Gastrocnemius medialis (tissue), 4 donors: Measurements from ENCODE around the gene TNS3. TPM values are rescaled to one million over a fixed set of nuclear protein-coding genes. Genes with fewer than 3 reads are reported as not detected.

Experiments
- ATAC-seq, 2 donors: fragments of 150-250 bp; one replicate each; pipeline ENCODE4 v1.9.1; 2016
- DNase-seq, 2 donors: peaks; one replicate each; pipeline ENCODE4 v3.0.0-alpha.2; 2019
- H3K27ac ChIP-seq, 4 donors: fragments of 200-600 bp; sonication (generic); 1 replicate in 1 of 4; 2 replicates in 3 of 4; pipeline ENCODE4 v1.5.1; 2016 to 2018; ENCODE audit warnings: mild to moderate bottlenecking in 2 of 4, moderate library complexity in 1 of 4
- H3K27me3 ChIP-seq, 3 donors: fragments of 200-600 bp; sonication (generic) in 2 of 3; 1 replicate in 1 of 3; 2 replicates in 2 of 3; pipeline versions ENCODE4 v1.5.1 to v1.6.0; 2016 to 2019; ENCODE audit warnings: mild to moderate bottlenecking in 1 of 3, moderate library complexity in 1 of 3
- H3K36me3 ChIP-seq, 2 donors: fragments of 200-600 bp; sonication (generic) in 1 of 2; one replicate each; pipeline ENCODE4 v1.5.1; 2017 to 2018
- H3K4me1 ChIP-seq, 2 donors: fragments of 200-600 bp; sonication (generic) in 1 of 2; one replicate each; pipeline ENCODE4 v1.5.1; 2016 to 2017; ENCODE audit warnings: mild to moderate bottlenecking in 2 of 2
- H3K4me3 ChIP-seq, 4 donors: fragments of 200-600 bp; sonication (generic) in 3 of 4; 1 replicate in 1 of 4; 2 replicates in 3 of 4; pipeline ENCODE4 v1.5.1; 2016 to 2019; ENCODE audit warnings: mild to moderate bottlenecking in 2 of 4
- H3K9me3 ChIP-seq, 3 donors: fragments of 200-600 bp; sonication (generic) in 2 of 3; 1 replicate in 1 of 3; 2 replicates in 2 of 3; pipeline ENCODE4 v1.5.1; 2016 to 2019
- POLR2A ChIP-seq, 2 donors: fragments of 450-650 bp; IDR thresholded peaks; one replicate each; pipeline ENCODE4 v1.6.1; 2017; ENCODE audit warnings: antibody characterized with exemption in 2 of 2, mild to moderate bottlenecking in 2 of 2, moderate library complexity in 2 of 2
- in situ Hi-C, 4 donors: fragments of 200-750 bp; cut with MboI; loops; one replicate each; pipeline versions ENCODE4 v1.15.0 to v1.8.0; 2017; ENCODE audit warnings: low sequenced_read_pairs in 4 of 4
- intact Hi-C: fragments of 100-400 bp; cut with DNase I; formaldehyde crosslinking; loops from one replicate; pipeline ENCODE4 v1.15.1; 2023; ENCODE audit warnings: low total_unique reads
- total RNA-seq, 4 donors: library from RNA; depleted of rRNA; stranded (reverse); fragments of >200 nt; gene quantifications; one replicate each; pipeline versions ENCODE4 v1.1.0 to v1.2.3, GENCODE V29; 2016
- TF ChIP-seq, protein P1 (sequence below), 5 experiments: fragments of 450-650 bp in 3 of 5; fragments of 200-600 bp in 2 of 5; sonication (generic) in 2 of 5; IDR thresholded peaks in 4 of 5; conservative IDR thresholded peaks in 1 of 5; 1 replicate in 4 of 5; 2 replicates in 1 of 5; pipeline ENCODE4 v1.5.1; 2016 to 2019; ENCODE audit warnings: antibody characterized with exemption in 5 of 5, mild to moderate bottlenecking in 3 of 5, moderate library complexity in 3 of 5

TNS3 gene
- total RNA-seq, 4 donors from 2014 or later = 39.4 to 64.3 (median 50.5) TPM

DNA sequence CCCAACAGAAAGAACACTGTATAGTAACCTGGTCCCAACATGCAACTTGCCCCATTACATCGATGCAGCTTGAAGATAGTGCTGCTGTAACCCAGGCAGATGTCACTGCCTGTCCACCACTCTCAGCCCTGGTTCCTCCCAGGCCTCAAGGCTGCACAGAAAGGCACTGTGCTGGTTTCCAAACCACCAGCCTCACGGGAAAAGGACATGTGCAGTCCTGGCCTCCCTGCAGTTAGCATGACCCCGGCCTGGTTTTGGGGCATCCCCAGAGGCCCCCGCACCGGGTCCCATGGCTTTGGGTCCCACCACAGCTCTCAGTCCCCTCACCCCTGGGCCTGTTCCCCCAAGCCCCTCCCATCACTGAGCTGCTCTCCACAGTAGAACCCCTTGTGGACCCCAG is 214.5 kb downstream of the TNS3 start:
- no peaks in the 10 kb centered on the region for H3K27me3 ChIP-seq
- intact Hi-C loops (no loop called here), in situ Hi-C loops (no loop called here)
- no peaks in the 10 kb centered on the region for H3K9me3 ChIP-seq
- TF ChIP-seq POLR2A (IDR thresholded peaks at IDR 0.05) = no peak
- TF ChIP-seq, protein P1, sequence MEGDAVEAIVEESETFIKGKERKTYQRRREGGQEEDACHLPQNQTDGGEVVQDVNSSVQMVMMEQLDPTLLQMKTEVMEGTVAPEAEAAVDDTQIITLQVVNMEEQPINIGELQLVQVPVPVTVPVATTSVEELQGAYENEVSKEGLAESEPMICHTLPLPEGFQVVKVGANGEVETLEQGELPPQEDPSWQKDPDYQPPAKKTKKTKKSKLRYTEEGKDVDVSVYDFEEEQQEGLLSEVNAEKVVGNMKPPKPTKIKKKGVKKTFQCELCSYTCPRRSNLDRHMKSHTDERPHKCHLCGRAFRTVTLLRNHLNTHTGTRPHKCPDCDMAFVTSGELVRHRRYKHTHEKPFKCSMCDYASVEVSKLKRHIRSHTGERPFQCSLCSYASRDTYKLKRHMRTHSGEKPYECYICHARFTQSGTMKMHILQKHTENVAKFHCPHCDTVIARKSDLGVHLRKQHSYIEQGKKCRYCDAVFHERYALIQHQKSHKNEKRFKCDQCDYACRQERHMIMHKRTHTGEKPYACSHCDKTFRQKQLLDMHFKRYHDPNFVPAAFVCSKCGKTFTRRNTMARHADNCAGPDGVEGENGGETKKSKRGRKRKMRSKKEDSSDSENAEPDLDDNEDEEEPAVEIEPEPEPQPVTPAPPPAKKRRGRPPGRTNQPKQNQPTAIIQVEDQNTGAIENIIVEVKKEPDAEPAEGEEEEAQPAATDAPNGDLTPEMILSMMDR (IDR thresholded peaks at IDR 0.05 in 4 of 5, conservative IDR thresholded peaks at IDR 0.05 in 1 of 5) = no peak
- no peak for ATAC-seq
- H3K4me1 ChIP-seq = peaks cover 7 to 9% of the 10 kb centered on the region in 2 donors
- no peak for DNase-seq
- H3K27ac ChIP-seq = no peak overlapping the region
- peaks cover 0 to 15% of the 10 kb centered on the region in 2 donors for H3K36me3 ChIP-seq
- H3K4me3 ChIP-seq = no peak overlapping the region

DNA sequence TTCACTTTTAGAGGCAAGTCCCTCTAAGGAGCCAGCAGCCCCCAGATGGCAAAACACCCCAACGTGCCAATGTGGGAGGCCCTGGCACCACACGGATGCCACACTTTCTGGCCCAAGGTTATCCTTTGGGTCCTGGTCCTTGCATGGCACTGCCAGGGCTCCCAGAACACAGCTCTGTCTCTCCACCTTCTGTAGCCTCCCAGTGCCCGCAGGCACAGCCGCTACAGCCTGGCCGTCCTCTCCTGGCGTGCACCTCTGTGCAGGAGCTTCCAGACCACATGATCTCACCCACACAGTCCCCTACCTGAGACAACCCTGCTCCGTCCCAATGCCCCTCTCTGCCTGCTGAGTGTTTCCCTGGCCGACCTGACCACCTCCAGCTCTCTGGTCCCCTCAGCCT is 215.0 kb downstream of the TNS3 start:
- intact Hi-C loops = no loop called here
- Histone ChIP-seq H3K4me3 (no peak overlapping the region), H3K4me1 (peaks cover 3 to 6% of the 10 kb centered on the region in 2 donors), H3K36me3 (peaks cover 0 to 15% of the 10 kb centered on the region in 2 donors), H3K27ac (no peak overlapping the region), H3K9me3 (no peaks in the 10 kb centered on the region), H3K27me3 (no peaks in the 10 kb centered on the region)
- in situ Hi-C loops = no loop called here
- TF ChIP-seq POLR2A (IDR thresholded peaks at IDR 0.05) = no peak
- TF ChIP-seq, protein P1 (IDR thresholded peaks at IDR 0.05 in 4 of 5, conservative IDR thresholded peaks at IDR 0.05 in 1 of 5) = no peak
- no peak for ATAC-seq
- DNase-seq = no peak

DNA sequence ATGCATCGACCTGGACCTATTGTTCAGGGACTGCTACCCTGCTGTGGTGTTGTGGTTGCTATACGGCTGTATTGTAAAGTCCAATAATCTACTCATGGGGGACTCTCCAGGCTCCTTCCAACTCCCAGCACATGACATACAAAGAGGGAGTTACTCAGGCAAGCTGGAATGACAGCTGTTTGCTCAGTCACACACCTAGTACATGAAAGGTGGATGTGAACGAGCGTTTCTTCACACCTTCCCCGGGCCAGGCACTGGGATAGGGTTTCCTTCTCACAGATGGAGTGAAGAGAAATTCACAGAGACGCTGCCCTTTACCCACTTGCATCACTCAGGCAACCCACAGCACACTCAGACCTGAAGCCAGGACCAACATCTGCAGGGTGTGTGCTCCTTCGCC is 215.7 kb downstream of the TNS3 start:
- TF ChIP-seq POLR2A (IDR thresholded peaks at IDR 0.05) = no peak
- TF ChIP-seq, protein P1 (IDR thresholded peaks at IDR 0.05 in 4 of 5, conservative IDR thresholded peaks at IDR 0.05 in 1 of 5) = no peak
- intact Hi-C loops (no loop called here), in situ Hi-C loops (no loop called here)
- Histone ChIP-seq H3K4me1 (peaks cover 0 to 6% of the 10 kb centered on the region in 2 donors), H3K9me3 (no peaks in the 10 kb centered on the region), H3K4me3 (no peak overlapping the region), H3K27me3 (no peaks in the 10 kb centered on the region), H3K36me3 (peaks cover 0 to 15% of the 10 kb centered on the region in 2 donors), H3K27ac (no peak overlapping the region)
- peak; percentile 18 to 69 for DNase-seq
- peak; percentile 63 to 89 for ATAC-seq

DNA sequence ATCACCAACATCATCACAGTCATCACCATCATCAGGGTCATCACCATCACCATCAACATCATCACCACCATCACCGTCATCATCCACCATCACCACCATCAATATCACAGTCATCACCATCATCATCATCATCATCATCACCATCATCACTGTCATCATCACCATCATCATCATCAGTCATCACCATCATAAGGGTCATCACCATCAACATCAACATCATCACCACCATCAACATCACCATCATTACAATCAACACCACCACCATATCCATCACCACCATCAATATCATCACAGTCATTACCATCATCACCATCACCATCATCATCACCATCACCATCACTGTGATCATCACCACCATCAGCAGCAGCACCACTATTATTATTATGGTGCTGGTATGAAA is 218.9 kb downstream of the TNS3 start:
- TF ChIP-seq POLR2A (IDR thresholded peaks at IDR 0.05) = no peak
- TF ChIP-seq, protein P1 (IDR thresholded peaks at IDR 0.05 in 4 of 5, conservative IDR thresholded peaks at IDR 0.05 in 1 of 5) = no peak
- Histone ChIP-seq H3K4me3 (no peak overlapping the region), H3K9me3 (no peaks in the 10 kb centered on the region), H3K27ac (no peak overlapping the region), H3K36me3 (peaks cover 0 to under 1% of the 10 kb centered on the region in 2 donors), H3K4me1 (no peaks in the 10 kb centered on the region), H3K27me3 (no peaks in the 10 kb centered on the region)
- intact Hi-C loops = no loop called here
- no peak for DNase-seq
- in situ Hi-C loops = no loop called here
- ATAC-seq = no peak

DNA sequence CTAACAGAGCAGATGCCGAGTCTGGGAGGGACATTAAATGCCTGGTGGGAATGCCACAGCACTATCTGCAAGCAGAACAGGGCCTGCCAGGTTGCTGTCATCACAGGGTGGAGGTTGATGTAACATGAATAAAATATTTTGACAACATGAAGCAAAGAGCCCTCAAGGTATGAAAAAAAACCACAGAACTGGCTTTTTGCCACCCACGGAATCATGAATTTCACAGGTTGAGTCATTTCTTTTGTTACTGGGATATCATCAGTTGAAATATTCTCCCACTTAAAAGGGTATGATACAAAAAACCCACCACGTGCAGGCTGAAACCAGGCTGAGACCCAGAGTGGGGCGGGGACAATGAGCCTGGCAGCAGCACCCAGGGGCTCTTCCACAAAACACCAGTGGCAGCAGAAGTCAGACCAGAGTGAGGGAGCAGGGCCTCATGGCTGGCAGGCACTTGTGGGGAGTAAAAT is 220.1 kb downstream of the TNS3 start:
- Histone ChIP-seq H3K27ac (no peak overlapping the region), H3K36me3 (no peaks in the 10 kb centered on the region), H3K4me3 (no peak overlapping the region), H3K27me3 (no peaks in the 10 kb centered on the region), H3K4me1 (no peaks in the 10 kb centered on the region), H3K9me3 (no peaks in the 10 kb centered on the region)
- TF ChIP-seq POLR2A (IDR thresholded peaks at IDR 0.05) = no peak
- TF ChIP-seq, protein P1 (IDR thresholded peaks at IDR 0.05 in 4 of 5, conservative IDR thresholded peaks at IDR 0.05 in 1 of 5) = no peak
- intact Hi-C loops = no loop called here
- in situ Hi-C loops = no loop called here
- ATAC-seq = no peak
- no peak for DNase-seq
